Nephron (organoid): ENCODE results near the gene CLDN14.

Experiments used
- H3K27ac Mint-ChIP-seq, 3 experiments: 2 replicates each; pipeline ENCODE4 v1.8.0; 2020; ENCODE audit warnings: mixed read lengths in 3 of 3, mild to moderate bottlenecking in 2 of 3, moderate library complexity in 1 of 3
- H3K27me3 Mint-ChIP-seq: 2 replicates; pipeline ENCODE4 v1.8.0; 2021; ENCODE audit warnings: low read depth, mild to moderate bottlenecking, moderate library complexity, mixed read lengths
- H3K36me3 Mint-ChIP-seq: 2 replicates; pipeline ENCODE4 v1.8.0; 2020; ENCODE audit warnings: low read depth, mixed read lengths
- H3K4me1 Mint-ChIP-seq: 2 replicates; pipeline ENCODE4 v1.8.0; 2020; ENCODE audit warnings: mixed read lengths
- H3K4me3 Mint-ChIP-seq, 3 experiments: 2 replicates each; pipeline ENCODE4 v1.8.0; 2020; ENCODE audit warnings: mild to moderate bottlenecking in 3 of 3, mixed read lengths in 3 of 3, moderate library complexity in 2 of 3
- H3K9me3 Mint-ChIP-seq: 2 replicates; pipeline ENCODE4 v1.8.0; 2020; ENCODE audit warnings: mixed read lengths
- CTCF ChIP-seq, 3 experiments: fragments of 200-600 bp; sonication (generic); IDR thresholded peaks; one replicate each; pipeline ENCODE4 v1.5.0; 2021; ENCODE audit warnings: antibody characterized with exemption in 3 of 3; ENCODE audit not compliant: unreplicated experiment in 3 of 3

CLDN14 gene

GRCh38 chr21:36474591-36474990 is 5.3 kb downstream of the CLDN14 start:
- peaks cover 25% of the 10 kb centered on the region for H3K27me3 Mint-ChIP-seq
- H3K9me3 Mint-ChIP-seq = peaks cover 7% of the 10 kb centered on the region
- H3K4me1 Mint-ChIP-seq = no peaks in the 10 kb centered on the region
- no peak for TF ChIP-seq CTCF (IDR thresholded peaks at IDR 0.05; ENCODE audit: unreplicated experiment in 3 of 3)
- no peak overlapping the region for H3K4me3 Mint-ChIP-seq
- H3K27ac Mint-ChIP-seq = no peak overlapping the region
- H3K36me3 Mint-ChIP-seq = no peaks in the 10 kb centered on the region

GRCh38 chr21:36473203-36473602 is 6.7 kb downstream of the CLDN14 start:
- H3K4me1 Mint-ChIP-seq = no peaks in the 10 kb centered on the region
- no peak overlapping the region for H3K4me3 Mint-ChIP-seq
- H3K9me3 Mint-ChIP-seq = peaks cover 7% of the 10 kb centered on the region
- no peak overlapping the region for H3K27ac Mint-ChIP-seq
- no peak for TF ChIP-seq CTCF (IDR thresholded peaks at IDR 0.05; ENCODE audit: unreplicated experiment in 3 of 3)
- no peaks in the 10 kb centered on the region for H3K36me3 Mint-ChIP-seq
- H3K27me3 Mint-ChIP-seq = peaks cover 14% of the 10 kb centered on the region

GRCh38 chr21:36472377-36472776 is 7.5 kb downstream of the CLDN14 start:
- H3K4me3 Mint-ChIP-seq = no peak overlapping the region
- peaks cover 7% of the 10 kb centered on the region for H3K9me3 Mint-ChIP-seq
- TF ChIP-seq CTCF (IDR thresholded peaks at IDR 0.05; ENCODE audit: unreplicated experiment in 3 of 3) = no peak
- H3K27me3 Mint-ChIP-seq = peaks cover 14% of the 10 kb centered on the region
- H3K27ac Mint-ChIP-seq = no peak overlapping the region
- no peaks in the 10 kb centered on the region for H3K4me1 Mint-ChIP-seq
- no peaks in the 10 kb centered on the region for H3K36me3 Mint-ChIP-seq

GRCh38 chr21:36471254-36471723 is 8.6 kb downstream of the CLDN14 start:
- H3K36me3 Mint-ChIP-seq = no peaks in the 10 kb centered on the region
- no peak overlapping the region for H3K27ac Mint-ChIP-seq
- H3K9me3 Mint-ChIP-seq = peaks cover 10% of the 10 kb centered on the region
- no peak overlapping the region for H3K4me3 Mint-ChIP-seq
- peaks cover 19% of the 10 kb centered on the region for H3K27me3 Mint-ChIP-seq
- H3K4me1 Mint-ChIP-seq = no peaks in the 10 kb centered on the region
- TF ChIP-seq CTCF (IDR thresholded peaks at IDR 0.05; ENCODE audit: unreplicated experiment in 3 of 3) = no peak

GRCh38 chr21:36470294-36470693 is 9.6 kb downstream of the CLDN14 start:
- no peak overlapping the region for H3K4me3 Mint-ChIP-seq
- H3K4me1 Mint-ChIP-seq = peaks cover 4% of the 10 kb centered on the region
- H3K36me3 Mint-ChIP-seq = no peaks in the 10 kb centered on the region
- H3K27ac Mint-ChIP-seq = no peak overlapping the region
- H3K9me3 Mint-ChIP-seq = peaks cover 10% of the 10 kb centered on the region
- TF ChIP-seq CTCF (IDR thresholded peaks at IDR 0.05; ENCODE audit: unreplicated experiment in 3 of 3) = no peak
- peaks cover 23% of the 10 kb centered on the region for H3K27me3 Mint-ChIP-seq

- H3K27ac Mint-ChIP-seq = no peak overlapping the region
- no peaks in the 10 kb centered on the region for H3K36me3 Mint-ChIP-seq
- H3K4me3 Mint-ChIP-seq = no peak overlapping the region
- H3K4me1 Mint-ChIP-seq = peaks cover 18% of the 10 kb centered on the region
- peaks cover 5% of the 10 kb centered on the region for H3K9me3 Mint-ChIP-seq
- no peak for TF ChIP-seq CTCF (IDR thresholded peaks at IDR 0.05; ENCODE audit: unreplicated experiment in 3 of 3)
- peaks cover 27% of the 10 kb centered on the region for H3K27me3 Mint-ChIP-seq
These were observed 13.8 kb downstream of the CLDN14 start for GRCh38 chr21:36466061-36466511.
